CD8-positive, alpha-beta memory T cell (primary cell): Measurements from ENCODE around the gene B9D1. TPM values are rescaled to one million over a fixed set of nuclear protein-coding genes. Genes with fewer than 3 reads are reported as not detected.

Experiments
- CTCF ChIA-PET: fragments of 350-600 bp; sonication (Branson Sonifier 250); formaldehyde crosslinking; loops from one replicate; lab custom pipeline; 2021; ENCODE audit warnings: antibody characterized with exemption; lab: Charles Lee
- POLR2A ChIA-PET: fragments of 350-600 bp; sonication (Branson Sonifier 250); formaldehyde crosslinking; loops from one replicate; lab custom pipeline; 2021; ENCODE audit warnings: antibody characterized with exemption; lab: Charles Lee
- DNase-seq, 5 donors: peaks; one replicate each; pipeline versions ENCODE4 v3.0.0 to v3.0.0-alpha.2; 2020 to 2022; ENCODE audit warnings: mixed read lengths in 1 of 5
- H3K27ac ChIP-seq: one replicate; pipeline ENCODE4 v1.7.0; 2013; ENCODE audit warnings: low read depth, mild to moderate bottlenecking, low read length, moderate library complexity
- H3K27me3 ChIP-seq: 2 replicates; pipeline ENCODE4 v1.7.0; 2013; ENCODE audit warnings: low read length, mild to moderate bottlenecking; ENCODE audit not compliant: insufficient read depth, poor library complexity, severe bottlenecking
- H3K36me3 ChIP-seq: 2 replicates; pipeline ENCODE4 v1.7.0; 2013; ENCODE audit warnings: mild to moderate bottlenecking, low read length, moderate library complexity; ENCODE audit not compliant: insufficient read depth
- H3K4me1 ChIP-seq: 2 replicates; pipeline ENCODE4 v1.7.0; 2013; ENCODE audit warnings: mild to moderate bottlenecking, low read length, moderate library complexity; ENCODE audit not compliant: insufficient read depth
- H3K4me3 ChIP-seq: 2 replicates; pipeline ENCODE4 v1.7.0; 2013; ENCODE audit warnings: mild to moderate bottlenecking, low read length
- H3K9me3 ChIP-seq: 2 replicates; pipeline ENCODE4 v1.7.0; 2013; ENCODE audit warnings: mild to moderate bottlenecking, low read length
- H3K27ac Mint-ChIP-seq, 8 donors: one replicate each; pipeline ENCODE4 v1.8.0; 2020 to 2021; ENCODE audit warnings: mixed read lengths in 8 of 8, mild to moderate bottlenecking in 6 of 8, inconsistent platforms in 3 of 8, moderate library complexity in 3 of 8
- H3K27me3 Mint-ChIP-seq, 2 donors: one replicate each; pipeline ENCODE4 v1.8.0; 2020 to 2021; ENCODE audit warnings: mixed read lengths in 2 of 2, mild to moderate bottlenecking in 1 of 2, moderate library complexity in 1 of 2
- H3K36me3 Mint-ChIP-seq, 3 donors: one replicate each; pipeline ENCODE4 v1.8.0; 2020 to 2021; ENCODE audit warnings: mixed read lengths in 3 of 3, inconsistent platforms in 1 of 3, mild to moderate bottlenecking in 1 of 3
- H3K4me1 Mint-ChIP-seq, 3 donors: one replicate each; pipeline ENCODE4 v1.8.0; 2020 to 2021; ENCODE audit warnings: mixed read lengths in 3 of 3, inconsistent platforms in 1 of 3, mild to moderate bottlenecking in 1 of 3
- H3K4me3 Mint-ChIP-seq, 7 donors: one replicate each; pipeline ENCODE4 v1.8.0; 2020 to 2021; ENCODE audit warnings: mixed read lengths in 7 of 7, mild to moderate bottlenecking in 6 of 7, moderate library complexity in 4 of 7, inconsistent platforms in 2 of 7
- H3K9me3 Mint-ChIP-seq, 5 donors: one replicate each; pipeline ENCODE4 v1.8.0; 2020 to 2022; ENCODE audit warnings: mixed read lengths in 5 of 5, mild to moderate bottlenecking in 3 of 5, moderate library complexity in 2 of 5, inconsistent platforms in 1 of 5
- polyA plus RNA-seq: library from polyadenylated mRNA; unstranded; fragments of 300-500 nt; fragmentation: Illumina TruSeq; gene quantifications from one replicate; pipeline ENCODE4 v1.2.3, GENCODE V29; 2021
- total RNA-seq, 2 experiments: library from RNA; stranded (reverse); gene quantifications; one replicate each; pipeline ENCODE4 v1.2.3, GENCODE V29; 2021

B9D1 gene
- total and polyA plus RNA-seq, 3 experiments from 2014 or later = 0.67 to 6.8 (median 4.8) TPM

DNA sequence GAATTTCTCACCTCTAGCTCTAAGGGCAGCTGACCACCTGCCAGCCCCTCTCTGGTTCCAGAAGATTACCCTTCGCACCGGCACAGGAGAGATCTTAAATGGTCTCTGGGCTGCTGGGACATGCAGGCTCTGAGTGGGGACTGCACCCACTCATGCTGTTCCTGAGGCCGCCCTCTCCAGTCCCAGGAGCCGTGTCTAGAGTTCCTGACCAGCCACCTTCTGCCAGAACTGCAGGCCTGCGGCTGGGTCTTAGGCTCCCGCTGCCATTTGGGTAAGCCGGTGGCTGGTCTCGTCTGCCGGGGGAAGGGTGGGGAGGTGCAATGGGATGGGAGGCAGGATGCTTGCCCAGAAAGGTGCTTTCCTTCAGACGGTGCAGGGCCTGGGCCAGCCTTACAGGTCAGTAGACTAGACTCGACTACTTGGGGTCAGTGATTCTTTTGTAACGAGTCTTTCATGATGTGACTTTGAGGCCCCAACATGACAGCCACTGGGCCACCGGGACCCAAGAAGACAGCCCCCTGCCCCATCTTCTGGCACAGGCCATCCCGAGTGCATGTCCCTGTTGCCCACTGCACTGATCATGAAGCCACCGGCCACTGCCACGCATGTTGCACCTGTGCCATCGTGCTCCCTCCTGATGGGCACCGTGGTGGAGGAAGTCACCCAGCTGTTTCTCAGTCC lies 26.4 kb downstream of the B9D1 start:
- no peak for DNase-seq
- H3K9me3 ChIP-seq = no peaks in the 10 kb centered on the region
- peaks cover 0 to 12% of the 10 kb centered on the region in 2 donors for H3K27me3 Mint-ChIP-seq
- H3K36me3 Mint-ChIP-seq = peaks cover 0 to 2% (median 0%) of the 10 kb centered on the region in 3 donors
- no peaks in the 10 kb centered on the region for H3K27me3 ChIP-seq
- H3K27ac ChIP-seq = no peak overlapping the region
- ChIA-PET CTCF (interaction anchor here (1.7 kb wide), 1 partner anchor 27 kb away, joined by 6 read pairs; the partner anchor contains the start of gene B9D1), POLR2A (no interaction called here)
- no peaks in the 10 kb centered on the region for H3K9me3 Mint-ChIP-seq
- H3K27ac Mint-ChIP-seq = no peak overlapping the region
- no peak overlapping the region for H3K4me3 ChIP-seq
- H3K4me1 Mint-ChIP-seq = no peaks in the 10 kb centered on the region
- no peaks in the 10 kb centered on the region for H3K4me1 ChIP-seq
- no peak overlapping the region for H3K4me3 Mint-ChIP-seq
- no peaks in the 10 kb centered on the region for H3K36me3 ChIP-seq

DNA sequence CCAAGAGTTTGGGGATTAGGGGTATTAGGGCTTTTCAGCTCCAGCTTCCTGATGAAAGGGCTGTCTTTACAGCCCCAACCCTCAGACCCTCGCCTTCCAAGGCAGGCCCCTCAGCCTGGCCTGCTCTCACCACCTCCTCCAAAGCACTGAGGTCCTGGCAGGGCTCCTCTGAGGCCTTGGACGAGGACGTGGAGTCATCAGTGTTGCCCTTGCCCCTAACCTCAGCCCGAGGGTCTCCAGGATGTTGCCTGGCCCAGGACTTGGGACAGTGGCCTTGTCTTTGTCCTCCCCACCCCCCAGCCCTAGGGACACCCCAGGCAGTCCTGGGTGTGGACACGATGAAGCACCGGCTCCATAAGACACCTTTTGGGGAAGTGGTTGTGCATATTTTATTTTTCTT lies 28.2 kb downstream of the B9D1 start:
- CTCF ChIA-PET = no interaction called here
- no peak overlapping the region for H3K4me3 ChIP-seq

DNA sequence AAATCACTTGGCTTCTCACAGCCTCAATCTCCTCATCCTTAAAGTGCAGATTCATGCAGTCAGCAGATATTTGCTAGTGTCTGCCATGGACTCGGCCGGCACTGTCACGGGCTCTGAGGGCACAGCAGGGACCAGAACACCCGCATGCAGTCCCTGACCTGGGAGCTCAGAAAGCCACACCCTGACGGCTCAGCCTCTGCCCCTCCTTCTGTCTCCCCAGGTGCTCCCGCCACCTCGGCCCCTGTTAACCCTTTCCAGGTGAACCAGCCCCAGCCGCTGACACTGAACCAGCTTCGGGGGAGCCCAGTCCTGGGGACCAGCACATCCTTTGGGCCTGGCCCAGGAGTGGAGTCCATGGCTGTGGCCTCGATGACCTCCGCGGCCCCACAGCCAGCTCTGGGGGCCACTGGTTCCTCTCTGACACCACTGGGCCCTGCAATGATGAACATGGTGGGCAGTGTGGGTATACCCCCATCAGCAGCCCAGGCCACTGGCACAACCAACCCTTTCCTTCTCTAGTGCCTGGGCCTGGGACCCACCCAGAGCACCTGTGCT lies 28.7 kb downstream of the B9D1 start:
- H3K4me1 ChIP-seq = no peaks in the 10 kb centered on the region
- no peak overlapping the region for H3K27ac ChIP-seq
- H3K9me3 Mint-ChIP-seq = no peaks in the 10 kb centered on the region
- ChIA-PET POLR2A (no interaction called here), CTCF (no interaction called here)
- H3K9me3 ChIP-seq = no peaks in the 10 kb centered on the region
- H3K27me3 ChIP-seq = no peaks in the 10 kb centered on the region
- no peak overlapping the region for H3K4me3 Mint-ChIP-seq
- no peak for DNase-seq
- H3K36me3 ChIP-seq = no peaks in the 10 kb centered on the region
- H3K4me3 ChIP-seq = no peak overlapping the region
- H3K4me1 Mint-ChIP-seq = no peaks in the 10 kb centered on the region
- no peak overlapping the region for H3K27ac Mint-ChIP-seq
- H3K27me3 Mint-ChIP-seq = peaks cover 0 to 9% of the 10 kb centered on the region in 2 donors
- no peaks in the 10 kb centered on the region for H3K36me3 Mint-ChIP-seq

More for the DNA sequence above, 28.2 kb downstream of the B9D1 start:
- Histone ChIP-seq H3K27ac (no peak overlapping the region), H3K36me3 (no peaks in the 10 kb centered on the region), H3K27me3 (no peaks in the 10 kb centered on the region), H3K4me1 (no peaks in the 10 kb centered on the region), H3K9me3 (no peaks in the 10 kb centered on the region)
- Mint-ChIP-seq H3K4me1 (no peaks in the 10 kb centered on the region), H3K27ac (no peak overlapping the region), H3K36me3 (no peaks in the 10 kb centered on the region), H3K9me3 (no peaks in the 10 kb centered on the region), H3K4me3 (no peak overlapping the region), H3K27me3 (peaks cover 0 to 10% of the 10 kb centered on the region in 2 donors)
- no peak for DNase-seq
- POLR2A ChIA-PET = no interaction called here

DNA sequence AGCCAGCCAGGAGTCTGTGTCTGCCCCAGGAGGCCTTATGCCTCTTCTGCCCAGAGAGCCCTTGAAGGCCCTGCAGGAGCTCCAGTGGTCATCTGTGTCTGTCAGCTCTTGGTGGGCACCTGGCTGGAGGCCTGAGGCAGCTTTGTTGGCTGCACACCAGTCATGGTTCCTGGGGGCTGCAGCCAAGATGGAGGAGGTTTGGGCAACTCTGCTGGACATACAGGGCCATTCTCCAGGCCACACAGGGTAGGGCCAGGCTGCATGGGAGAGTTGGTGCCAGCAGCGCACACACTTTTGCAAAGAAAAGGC lies 29.4 kb downstream of the B9D1 start:
- Mint-ChIP-seq H3K36me3 (no peaks in the 10 kb centered on the region), H3K4me3 (no peak overlapping the region), H3K27ac (no peak overlapping the region), H3K9me3 (no peaks in the 10 kb centered on the region), H3K27me3 (peaks cover 0 to 6% of the 10 kb centered on the region in 2 donors), H3K4me1 (no peaks in the 10 kb centered on the region)
- Histone ChIP-seq H3K36me3 (no peaks in the 10 kb centered on the region), H3K4me1 (no peaks in the 10 kb centered on the region), H3K27ac (no peak overlapping the region), H3K4me3 (no peak overlapping the region), H3K9me3 (no peaks in the 10 kb centered on the region), H3K27me3 (no peaks in the 10 kb centered on the region)
- CTCF ChIA-PET = no interaction called here
- DNase-seq = no peak
- POLR2A ChIA-PET = no interaction called here

DNA sequence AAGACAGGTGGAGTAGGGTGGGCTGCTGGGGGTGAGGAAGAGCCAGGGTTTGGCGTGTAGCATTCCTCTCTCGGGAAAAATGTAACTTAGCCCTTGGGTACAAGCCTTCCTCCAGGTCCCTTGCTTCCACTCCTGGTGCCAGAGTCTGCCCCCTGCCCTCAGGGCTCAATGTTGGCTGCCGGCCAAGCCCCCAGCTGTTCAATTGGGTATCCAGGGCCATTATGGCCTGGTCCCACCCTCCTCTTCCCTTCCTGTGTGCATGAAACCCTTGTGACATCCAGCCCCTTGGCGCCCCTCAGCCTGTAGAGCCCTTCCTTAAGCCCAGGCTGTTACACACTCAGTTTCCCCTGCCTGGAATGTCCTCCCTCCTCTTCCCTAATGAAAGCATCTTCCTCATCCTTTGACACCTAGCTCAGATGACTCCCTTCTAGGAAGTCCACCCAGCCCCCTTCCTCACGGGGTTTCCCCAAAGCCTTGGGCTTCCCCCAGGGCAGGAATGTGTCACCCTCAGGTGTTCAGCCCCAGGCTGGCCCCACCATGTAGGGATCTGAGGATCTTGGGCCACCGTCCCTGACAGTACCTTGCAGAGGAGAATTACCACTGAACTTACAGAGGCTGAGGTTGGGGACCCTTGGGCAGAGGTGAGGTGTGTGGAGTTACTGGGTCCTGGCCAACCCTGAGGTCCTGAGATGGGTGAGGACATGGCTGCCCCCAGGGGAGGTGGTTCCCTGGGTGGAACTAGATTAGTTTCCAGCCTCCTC lies 30.0 kb downstream of the B9D1 start:
- H3K27ac ChIP-seq = no peak overlapping the region
- ChIA-PET CTCF (no interaction called here), POLR2A (no interaction called here)
- Mint-ChIP-seq H3K36me3 (no peaks in the 10 kb centered on the region), H3K27ac (peak overlapping the region in 1 of 8 donors; percentile 74), H3K4me3 (no peak overlapping the region), H3K4me1 (no peaks in the 10 kb centered on the region), H3K27me3 (peaks cover 0 to 6% of the 10 kb centered on the region in 2 donors), H3K9me3 (no peaks in the 10 kb centered on the region)
- no peaks in the 10 kb centered on the region for H3K4me1 ChIP-seq
- H3K4me3 ChIP-seq = no peak overlapping the region
- no peaks in the 10 kb centered on the region for H3K9me3 ChIP-seq
- no peak for DNase-seq
- no peaks in the 10 kb centered on the region for H3K27me3 ChIP-seq
- no peaks in the 10 kb centered on the region for H3K36me3 ChIP-seq

DNA sequence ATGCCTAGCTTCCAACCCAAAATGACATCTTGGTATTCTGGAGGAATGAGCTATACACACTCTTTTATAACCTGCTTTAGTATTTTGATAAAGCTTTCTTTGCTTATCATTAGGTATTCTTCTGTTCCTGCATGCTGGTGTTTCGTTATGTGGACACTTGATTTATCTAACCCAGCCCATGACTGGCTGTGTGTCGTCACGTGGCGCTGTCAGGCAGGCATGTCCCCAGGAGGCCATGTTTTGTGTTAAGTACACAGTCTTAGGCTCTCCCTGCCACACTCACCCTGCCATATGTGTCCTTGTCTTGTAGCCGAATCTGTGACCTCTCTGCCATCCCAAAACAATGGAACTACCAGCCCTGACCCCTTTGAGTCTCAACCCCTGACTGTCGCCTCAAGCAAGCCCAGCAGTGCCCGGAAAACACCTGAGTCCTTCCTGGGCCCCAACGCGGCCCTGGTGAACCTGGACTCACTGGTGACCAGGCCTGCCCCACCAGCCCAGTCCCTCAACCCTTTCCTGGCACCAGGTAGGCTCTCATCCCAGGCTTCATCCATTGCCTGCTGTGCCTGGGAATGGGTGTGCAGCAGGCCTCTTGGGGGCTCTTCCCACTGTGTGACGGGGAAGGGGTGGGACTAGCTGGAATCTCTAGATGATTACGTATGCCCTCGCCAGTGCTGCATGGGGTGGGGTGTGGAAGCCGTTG lies 30.8 kb downstream of the B9D1 start:
- Histone ChIP-seq H3K9me3 (no peaks in the 10 kb centered on the region), H3K4me1 (no peaks in the 10 kb centered on the region), H3K36me3 (no peaks in the 10 kb centered on the region), H3K4me3 (no peak overlapping the region), H3K27me3 (no peaks in the 10 kb centered on the region), H3K27ac (no peak overlapping the region)
- CTCF ChIA-PET = no interaction called here
- DNase-seq = no peak
- POLR2A ChIA-PET = no interaction called here
- H3K4me3 Mint-ChIP-seq = no peak overlapping the region
- H3K9me3 Mint-ChIP-seq = no peaks in the 10 kb centered on the region
- H3K27ac Mint-ChIP-seq = peak overlapping the region in 2 of 8 donors; percentile 39 to 82
- peaks cover 0 to 9% of the 10 kb centered on the region in 2 donors for H3K27me3 Mint-ChIP-seq
- no peaks in the 10 kb centered on the region for H3K36me3 Mint-ChIP-seq
- H3K4me1 Mint-ChIP-seq = no peaks in the 10 kb centered on the region

DNA sequence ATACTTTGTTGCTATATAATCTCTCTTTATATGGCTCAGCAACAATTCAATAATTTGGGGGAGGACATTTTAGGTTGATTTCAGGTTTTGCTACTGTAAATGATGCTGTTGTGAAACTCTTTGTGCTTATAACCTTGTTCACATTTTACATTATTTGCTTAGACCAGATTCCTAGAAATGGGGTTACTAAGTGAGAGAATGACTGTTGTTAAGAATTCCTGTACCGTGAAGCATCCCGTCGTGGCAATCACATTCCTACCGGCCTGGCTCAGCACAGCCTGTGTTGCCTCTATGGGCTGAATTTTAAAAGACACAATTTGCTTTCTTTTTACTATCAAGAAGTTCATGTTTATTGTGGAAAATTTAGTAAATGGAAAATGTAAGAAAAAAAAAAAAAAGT lies 31.4 kb downstream of the B9D1 start:
- H3K27me3 ChIP-seq = no peaks in the 10 kb centered on the region
- CTCF ChIA-PET = no interaction called here
- Mint-ChIP-seq H3K4me3 (no peak overlapping the region), H3K27ac (no peak overlapping the region), H3K27me3 (peaks cover 0 to 8% of the 10 kb centered on the region in 2 donors), H3K36me3 (no peaks in the 10 kb centered on the region), H3K4me1 (no peaks in the 10 kb centered on the region), H3K9me3 (peaks cover 0 to under 1% (median under 1%) of the 10 kb centered on the region in 5 donors)
- no peaks in the 10 kb centered on the region for H3K4me1 ChIP-seq
- H3K4me3 ChIP-seq = no peak overlapping the region
- H3K36me3 ChIP-seq = no peaks in the 10 kb centered on the region
- no peaks in the 10 kb centered on the region for H3K9me3 ChIP-seq
- POLR2A ChIA-PET = no interaction called here
- no peak for DNase-seq
- no peak overlapping the region for H3K27ac ChIP-seq

DNA sequence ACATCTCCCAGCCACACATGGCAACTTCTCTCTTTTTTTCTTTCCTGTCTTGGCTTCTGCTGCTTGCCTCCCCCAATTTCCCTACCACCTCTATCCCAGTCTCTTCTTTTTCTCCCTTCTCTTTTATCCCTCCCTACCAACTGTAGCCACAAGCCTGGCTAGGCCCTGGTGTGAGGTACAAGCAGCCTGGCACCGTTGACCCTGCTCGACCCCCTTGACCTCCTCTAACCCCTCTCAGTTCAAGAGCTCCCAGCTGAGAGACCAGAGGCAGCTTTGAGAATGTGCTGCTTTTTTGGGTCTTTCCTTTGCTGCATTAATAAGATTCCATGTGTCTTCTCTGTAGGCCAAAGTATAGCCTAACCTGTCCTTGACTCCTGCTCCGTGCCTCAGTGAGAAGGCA lies 32.3 kb downstream of the B9D1 start:
- Histone ChIP-seq H3K36me3 (no peaks in the 10 kb centered on the region), H3K4me3 (no peak overlapping the region), H3K9me3 (no peaks in the 10 kb centered on the region), H3K4me1 (no peaks in the 10 kb centered on the region), H3K27ac (no peak overlapping the region), H3K27me3 (no peaks in the 10 kb centered on the region)
- no peak overlapping the region for H3K4me3 Mint-ChIP-seq
- DNase-seq = no peak
- peak overlapping the region in 1 of 8 donors; percentile 40 for H3K27ac Mint-ChIP-seq
- H3K36me3 Mint-ChIP-seq = peaks cover 0 to 3% (median 0%) of the 10 kb centered on the region in 3 donors
- peaks cover 2 to 9% (median 6%) of the 10 kb centered on the region in 5 donors for H3K9me3 Mint-ChIP-seq
- ChIA-PET POLR2A (no interaction called here), CTCF (no interaction called here)
- H3K4me1 Mint-ChIP-seq = no peaks in the 10 kb centered on the region
- peaks cover 0 to 4% of the 10 kb centered on the region in 2 donors for H3K27me3 Mint-ChIP-seq
